Measurements from ENCODE around the gene MRPL54.

The MRPL54 gene

GRCh38 chr19:3762501-3763459, at the start of gene MRPL54:
MRPL54 (plus strand) TSS chr19:3762682; CDS start chr19:3762701, 19 bp downstream.
- peak; percentile 96 for DNase-seq (ENCODE audit: low read depth)

GRCh38 chr19:3716147-3716668, 46.3 kb upstream of the MRPL54 start:
- DNase-seq (ENCODE audit: low read depth) = no peak

- no peak for DNase-seq (ENCODE audit: low read depth)
Observed at GRCh38 chr19:3719868-3720267, 42.6 kb upstream of the MRPL54 start.

- DNase-seq (ENCODE audit: low read depth) = no peak
Observed at GRCh38 chr19:3720349-3720917, 42.0 kb upstream of the MRPL54 start.

- DNase-seq (ENCODE audit: low read depth) = no peak
Observed at GRCh38 chr19:3721131-3721886, 41.2 kb upstream of the MRPL54 start.

- no peak for DNase-seq (ENCODE audit: low read depth)
Observed at GRCh38 chr19:3721887-3722442, 40.5 kb upstream of the MRPL54 start.

- no peak for DNase-seq (ENCODE audit: low read depth)
Observed at GRCh38 chr19:3722443-3723109, 39.9 kb upstream of the MRPL54 start.

- DNase-seq (ENCODE audit: low read depth) = no peak
Observed at GRCh38 chr19:3723110-3723488, 39.4 kb upstream of the MRPL54 start.

GRCh38 chr19:3723883-3724282, 38.6 kb upstream of the MRPL54 start:
- DNase-seq (ENCODE audit: low read depth) = no peak

- DNase-seq (ENCODE audit: low read depth) = no peak
Observed at GRCh38 chr19:3725121-3725520, 37.4 kb upstream of the MRPL54 start.

- no peak for DNase-seq (ENCODE audit: low read depth)
Observed at GRCh38 chr19:3725640-3726310, 36.7 kb upstream of the MRPL54 start.

- DNase-seq (ENCODE audit: low read depth) = no peak
Observed at GRCh38 chr19:3730457-3730958, 32.0 kb upstream of the MRPL54 start.

GRCh38 chr19:3732108-3732507, 30.4 kb upstream of the MRPL54 start:
- DNase-seq (ENCODE audit: low read depth) = no peak

- no peak for DNase-seq (ENCODE audit: low read depth)
Observed at GRCh38 chr19:3733549-3734309, 28.8 kb upstream of the MRPL54 start.

GRCh38 chr19:3734310-3734600, 28.2 kb upstream of the MRPL54 start:
- DNase-seq (ENCODE audit: low read depth) = no peak

- DNase-seq (ENCODE audit: low read depth) = no peak
Observed at GRCh38 chr19:3736106-3736724, 26.3 kb upstream of the MRPL54 start.

GRCh38 chr19:3737487-3738205, 24.8 kb upstream of the MRPL54 start:
- DNase-seq (ENCODE audit: low read depth) = no peak

GRCh38 chr19:3738477-3739220, 23.8 kb upstream of the MRPL54 start:
- DNase-seq (ENCODE audit: low read depth) = no peak

All from HS-27A (cell line).